Left lung (tissue), 10 donors: ENCODE results near the gene ENOPH1. TPM values are rescaled to one million over a fixed set of nuclear protein-coding genes. Genes with fewer than 3 reads are reported as not detected.
A peak's percentile ranks its signal among the peaks of the same experiment; 100 is the strongest.

Experiments used
- ATAC-seq: fragments of 200-7000 bp; cut with Tn5 transposase; one replicate; pipeline ENCODE4 v1.9.1; 2020; ENCODE audit warnings: moderate library complexity
- DNase-seq, 4 donors: peaks; one replicate each; pipeline ENCODE4 v3.0.0-alpha.2; 2013 to 2020
- H3K27ac ChIP-seq, 2 donors: fragments of 200-600 bp; sonication (generic) in 1 of 2; one replicate each; pipeline versions ENCODE4 v1.5.0 to v1.8.0; 2020 to 2021
- H3K27me3 ChIP-seq, 2 donors: fragments of 200-600 bp; sonication (generic) in 1 of 2; one replicate each; pipeline versions ENCODE4 v1.5.0 to v1.8.0; 2020 to 2021
- H3K36me3 ChIP-seq, 2 donors: fragments of 200-600 bp; sonication (generic) in 1 of 2; one replicate each; pipeline versions ENCODE4 v1.5.0 to v1.8.0; 2020 to 2021
- H3K4me1 ChIP-seq, 2 donors: fragments of 200-600 bp; one replicate each; pipeline ENCODE4 v1.8.0; 2021
- H3K4me3 ChIP-seq, 2 donors: fragments of 200-600 bp; sonication (generic) in 1 of 2; one replicate each; pipeline versions ENCODE4 v1.5.0 to v1.8.0; 2020 to 2021; ENCODE audit warnings: mild to moderate bottlenecking in 1 of 2
- H3K9me3 ChIP-seq, 2 donors: fragments of 200-600 bp; sonication (generic) in 1 of 2; one replicate each; pipeline versions ENCODE4 v1.5.0 to v1.8.0; 2020 to 2021
- intact Hi-C, 2 donors: fragments of 100-400 bp; cut with DNase I; formaldehyde crosslinking; loops; one replicate each; pipeline versions ENCODE4 v1.11.2 to v1.14.2; 2022
- polyA plus RNA-seq, 6 donors: library from polyadenylated mRNA; unstranded; fragments of 120-200 nt; gene quantifications; one replicate each; pipeline ENCODE4 v1.2.1, GENCODE V29; 2013; ENCODE audit not compliant: insufficient read length in 6 of 6
- total RNA-seq, 2 donors: library from RNA; stranded (reverse); fragmentation: NEBNext Ultra II Directional; extraction: Animal tissue kit (Norgen Biotek cat#: 25700); gene quantifications; one replicate each; pipeline ENCODE4 v1.2.1, GENCODE V29; 2021
- TF ChIP-seq, protein P1 (sequence below), 2 donors: fragments of 200-600 bp; sonication (generic) in 1 of 2; IDR thresholded peaks; one replicate each; pipeline versions ENCODE4 v1.5.0 to v1.8.0; 2021; ENCODE audit warnings: antibody characterized with exemption in 2 of 2
- donor health status: DM: no; HTN: yes; CAD: no.
- donor health status: DM: no; HTN: no; CAD: no.

ENOPH1 gene
- total and polyA plus RNA-seq, 8 donors, result 26.1 to 57.0 (median 51.9) TPM

DNA sequence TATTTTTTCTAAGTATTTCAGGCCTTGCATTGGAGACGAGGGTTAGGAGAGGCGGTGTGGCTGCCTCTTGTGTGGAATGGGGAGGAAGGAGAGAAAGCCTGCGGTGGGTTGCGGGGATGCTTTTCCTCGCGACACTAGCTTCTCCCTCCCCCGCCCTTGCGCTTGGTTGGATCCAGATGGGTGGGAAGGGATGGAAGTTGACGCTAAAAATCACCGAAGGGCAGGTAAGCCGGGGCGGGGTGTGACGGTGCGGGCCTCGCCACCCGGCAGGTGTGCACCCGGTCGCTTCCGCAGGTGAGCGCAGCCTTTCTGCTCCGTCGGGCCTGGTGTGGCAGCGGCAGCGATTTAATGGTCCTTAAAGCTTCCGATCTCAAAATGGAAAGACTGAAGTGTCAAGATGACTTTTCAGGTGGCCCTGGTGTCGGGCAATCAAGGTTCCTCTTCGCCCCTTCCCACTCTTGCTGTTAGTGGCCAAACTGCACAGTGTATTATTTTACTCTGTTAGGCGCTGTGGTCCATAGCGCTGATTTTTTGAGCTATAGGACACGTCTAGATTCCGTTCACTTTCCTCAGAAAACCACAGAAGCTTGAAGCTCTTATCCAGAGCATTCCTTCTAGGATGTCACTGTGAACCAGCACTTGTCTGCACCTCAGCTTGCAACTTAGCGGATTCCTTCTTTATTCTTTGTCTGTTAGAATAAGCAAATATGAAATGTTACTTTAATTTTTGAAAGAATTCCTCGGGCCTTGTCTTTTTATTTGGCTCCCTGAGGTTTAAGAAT lies 765 bp downstream of the ENOPH1 start:
- ATAC-seq, result peak; percentile 15
- peak in 2 of 4 donors; percentile 40 to 83 for DNase-seq
- H3K4me1 ChIP-seq, result peaks cover 17 to 46% of the 10 kb centered on the region in 2 donors
- peak overlapping the region; percentile 99 for H3K27ac ChIP-seq
- H3K36me3 ChIP-seq, result peaks cover 0 to 13% of the 10 kb centered on the region in 2 donors
- H3K27me3 ChIP-seq, result no peaks in the 10 kb centered on the region
- H3K4me3 ChIP-seq, result peak overlapping the region; percentile 86 to 97
- H3K9me3 ChIP-seq, result no peaks in the 10 kb centered on the region
- intact Hi-C loops, result no loop called here
- TF ChIP-seq, protein P1, sequence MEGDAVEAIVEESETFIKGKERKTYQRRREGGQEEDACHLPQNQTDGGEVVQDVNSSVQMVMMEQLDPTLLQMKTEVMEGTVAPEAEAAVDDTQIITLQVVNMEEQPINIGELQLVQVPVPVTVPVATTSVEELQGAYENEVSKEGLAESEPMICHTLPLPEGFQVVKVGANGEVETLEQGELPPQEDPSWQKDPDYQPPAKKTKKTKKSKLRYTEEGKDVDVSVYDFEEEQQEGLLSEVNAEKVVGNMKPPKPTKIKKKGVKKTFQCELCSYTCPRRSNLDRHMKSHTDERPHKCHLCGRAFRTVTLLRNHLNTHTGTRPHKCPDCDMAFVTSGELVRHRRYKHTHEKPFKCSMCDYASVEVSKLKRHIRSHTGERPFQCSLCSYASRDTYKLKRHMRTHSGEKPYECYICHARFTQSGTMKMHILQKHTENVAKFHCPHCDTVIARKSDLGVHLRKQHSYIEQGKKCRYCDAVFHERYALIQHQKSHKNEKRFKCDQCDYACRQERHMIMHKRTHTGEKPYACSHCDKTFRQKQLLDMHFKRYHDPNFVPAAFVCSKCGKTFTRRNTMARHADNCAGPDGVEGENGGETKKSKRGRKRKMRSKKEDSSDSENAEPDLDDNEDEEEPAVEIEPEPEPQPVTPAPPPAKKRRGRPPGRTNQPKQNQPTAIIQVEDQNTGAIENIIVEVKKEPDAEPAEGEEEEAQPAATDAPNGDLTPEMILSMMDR (IDR thresholded peaks at IDR 0.05), result no peak

DNA sequence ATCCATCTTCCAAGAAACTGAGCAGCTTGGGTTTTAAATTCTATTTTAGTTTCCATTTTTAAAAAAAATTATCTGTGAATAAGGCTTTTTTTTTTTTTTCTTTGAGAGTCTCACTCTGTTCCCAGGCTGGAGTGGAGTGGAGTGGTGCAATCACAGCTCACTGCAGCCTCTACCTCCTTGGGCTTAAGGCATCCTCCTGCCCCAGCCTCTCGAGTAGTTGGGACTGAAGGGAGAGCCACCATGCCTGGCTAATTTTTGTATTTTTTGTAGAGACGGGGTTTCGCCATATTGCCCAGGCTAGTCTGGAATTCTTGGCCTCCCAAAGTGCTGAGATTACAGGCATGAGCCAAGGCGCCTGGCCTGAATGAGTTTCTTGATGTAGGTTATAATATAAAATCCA lies 1.4 kb downstream of the ENOPH1 start:
- TF ChIP-seq, protein P1 (IDR thresholded peaks at IDR 0.05), result no peak
- intact Hi-C loops, result no loop called here
- Histone ChIP-seq H3K4me3 (peak overlapping the region in 1 of 2 donors; percentile 97), H3K27me3 (no peaks in the 10 kb centered on the region), H3K27ac (no peak overlapping the region), H3K4me1 (peaks cover 14 to 40% of the 10 kb centered on the region in 2 donors), H3K36me3 (peaks cover 0 to 7% of the 10 kb centered on the region in 2 donors), H3K9me3 (no peaks in the 10 kb centered on the region)
- ATAC-seq (no peak), DNase-seq (no peak)

- TF ChIP-seq, protein P1 (IDR thresholded peaks at IDR 0.05), result no peak
- intact Hi-C loops, result no loop called here
- Histone ChIP-seq H3K27me3 (no peaks in the 10 kb centered on the region), H3K4me3 (no peak overlapping the region), H3K36me3 (peaks cover 0 to 2% of the 10 kb centered on the region in 2 donors), H3K4me1 (peaks cover 7 to 32% of the 10 kb centered on the region in 2 donors), H3K27ac (no peak overlapping the region), H3K9me3 (no peaks in the 10 kb centered on the region)
- no peak for ATAC-seq
- no peak for DNase-seq
Observed at GRCh38 chr4:82432596-82432995, 2.2 kb downstream of the ENOPH1 start.

DNA sequence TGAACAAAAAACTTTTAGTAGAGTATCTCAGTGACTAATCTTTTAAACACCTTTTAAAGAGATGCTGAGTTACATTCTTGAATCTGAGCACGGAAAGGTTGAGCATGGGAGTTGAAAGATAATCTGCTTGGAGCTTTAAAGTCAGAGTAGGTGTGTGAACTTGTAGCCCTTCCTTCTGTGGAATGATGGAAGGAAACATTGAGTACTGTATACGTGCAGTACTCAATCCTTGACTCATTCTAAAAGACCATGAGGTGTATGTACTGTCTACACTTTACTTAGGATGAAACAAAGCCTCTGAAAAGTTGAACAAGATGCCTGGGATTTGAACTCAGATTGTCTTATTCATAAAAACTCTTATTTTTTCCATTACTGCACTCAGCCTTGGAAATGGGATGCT lies 3.4 kb downstream of the ENOPH1 start:
- ATAC-seq, result no peak
- Histone ChIP-seq H3K36me3 (no peaks in the 10 kb centered on the region), H3K4me3 (no peak overlapping the region), H3K27me3 (no peaks in the 10 kb centered on the region), H3K9me3 (no peaks in the 10 kb centered on the region), H3K27ac (no peak overlapping the region), H3K4me1 (peaks cover 6 to 23% of the 10 kb centered on the region in 2 donors)
- intact Hi-C loops, result no loop called here
- TF ChIP-seq, protein P1 (IDR thresholded peaks at IDR 0.05), result no peak
- no peak for DNase-seq

GRCh38 chr4:82434949-82435348 lies 4.6 kb downstream of the ENOPH1 start:
- TF ChIP-seq, protein P1 (IDR thresholded peaks at IDR 0.05), result no peak
- no peak for ATAC-seq
- intact Hi-C loops, result no loop called here

More at GRCh38 chr4:82434949-82435348, 4.6 kb downstream of the ENOPH1 start:
- Histone ChIP-seq H3K27me3 (no peaks in the 10 kb centered on the region), H3K27ac (no peak overlapping the region), H3K4me3 (no peak overlapping the region), H3K9me3 (no peaks in the 10 kb centered on the region), H3K4me1 (peaks cover 6 to 23% of the 10 kb centered on the region in 2 donors), H3K36me3 (no peaks in the 10 kb centered on the region)
- no peak for DNase-seq
